Peyer's patch (tissue), 4 donors: ENCODE measurements around the gene ATAD3C.
"Not testable (repeated sequence)": the region's sequence is repeated elsewhere in the genome, so short reads cannot be mapped to it uniquely, and the experiment has no call there.

Experiments used
- CTCF ChIP-seq, 6 experiments: fragments of 450-650 bp in 4 of 6; fragments of 200-600 bp in 2 of 6; sonication (generic) in 1 of 6; IDR thresholded peaks; one replicate each; pipeline ENCODE4 v1.5.1; 2017 to 2019; ENCODE audit warnings: antibody characterized with exemption in 6 of 6, mild to moderate bottlenecking in 3 of 6, moderate library complexity in 1 of 6
- POLR2A ChIP-seq, 2 donors: fragments of 450-650 bp; IDR thresholded peaks; one replicate each; pipeline ENCODE4 v1.5.1; 2017; ENCODE audit warnings: antibody characterized with exemption in 2 of 2, mild to moderate bottlenecking in 2 of 2, moderate library complexity in 2 of 2

GRCh38 chr1:1484976-1485750, 35.7 kb downstream of the ATAD3C start:
- not testable (repeated sequence) for TF ChIP-seq CTCF, POLR2A (IDR thresholded peaks at IDR 0.05)
